Right lobe of liver (tissue), 4 donors: ENCODE results near the gene RBM45.

Experiments
- POLR2A ChIP-seq: fragments of 450-650 bp; IDR thresholded peaks from one replicate; pipeline ENCODE4 v1.6.1; 2017; ENCODE audit warnings: antibody characterized with exemption, mild to moderate bottlenecking
- TF ChIP-seq, protein P1 (sequence below), 4 donors: fragments of 200-600 bp in 3 of 4; fragments of 450-650 bp in 1 of 4; IDR thresholded peaks; one replicate each; pipeline versions ENCODE4 v1.5.1 to v1.8.0; 2016 to 2022; ENCODE audit warnings: antibody characterized with exemption in 4 of 4, mild to moderate bottlenecking in 2 of 4
- donor health status: DM: no; HTN: no; CAD: no.
- donor health status: DM: no; HTN: no; CAD: no.
- donor health status: DM: no; HTN: yes; CAD: no.

DNA sequence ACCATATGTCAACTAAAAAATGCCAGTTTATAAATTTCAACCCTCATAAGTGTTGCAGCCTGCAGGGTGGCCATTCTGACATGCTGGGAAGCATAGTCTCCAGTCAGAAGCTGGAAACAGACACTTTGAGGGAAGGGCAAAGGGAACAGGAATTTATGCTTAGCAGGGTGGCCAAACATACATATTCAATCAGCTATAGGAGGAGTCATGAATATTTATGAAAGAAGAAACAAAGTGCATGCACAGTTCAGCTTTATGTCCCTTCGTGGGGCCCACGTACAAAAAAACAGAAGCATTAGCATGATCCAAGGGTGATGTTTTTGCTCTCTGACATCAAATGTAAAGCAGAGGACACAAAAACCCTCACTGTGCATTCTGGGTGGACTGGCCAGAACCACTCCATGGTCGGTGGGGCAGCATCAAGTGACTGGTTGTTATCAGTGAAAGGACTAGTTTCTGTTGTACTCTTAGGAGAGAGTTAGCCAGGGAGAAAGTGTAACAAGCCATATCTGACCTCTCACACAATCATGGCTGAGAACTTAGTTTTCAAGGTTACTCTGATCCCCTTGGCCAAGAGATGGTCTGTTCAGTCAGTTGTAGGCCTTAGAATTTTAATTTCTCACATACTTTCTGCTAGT, 29.7 kb upstream of the RBM45 start:
- TF ChIP-seq, protein P1, sequence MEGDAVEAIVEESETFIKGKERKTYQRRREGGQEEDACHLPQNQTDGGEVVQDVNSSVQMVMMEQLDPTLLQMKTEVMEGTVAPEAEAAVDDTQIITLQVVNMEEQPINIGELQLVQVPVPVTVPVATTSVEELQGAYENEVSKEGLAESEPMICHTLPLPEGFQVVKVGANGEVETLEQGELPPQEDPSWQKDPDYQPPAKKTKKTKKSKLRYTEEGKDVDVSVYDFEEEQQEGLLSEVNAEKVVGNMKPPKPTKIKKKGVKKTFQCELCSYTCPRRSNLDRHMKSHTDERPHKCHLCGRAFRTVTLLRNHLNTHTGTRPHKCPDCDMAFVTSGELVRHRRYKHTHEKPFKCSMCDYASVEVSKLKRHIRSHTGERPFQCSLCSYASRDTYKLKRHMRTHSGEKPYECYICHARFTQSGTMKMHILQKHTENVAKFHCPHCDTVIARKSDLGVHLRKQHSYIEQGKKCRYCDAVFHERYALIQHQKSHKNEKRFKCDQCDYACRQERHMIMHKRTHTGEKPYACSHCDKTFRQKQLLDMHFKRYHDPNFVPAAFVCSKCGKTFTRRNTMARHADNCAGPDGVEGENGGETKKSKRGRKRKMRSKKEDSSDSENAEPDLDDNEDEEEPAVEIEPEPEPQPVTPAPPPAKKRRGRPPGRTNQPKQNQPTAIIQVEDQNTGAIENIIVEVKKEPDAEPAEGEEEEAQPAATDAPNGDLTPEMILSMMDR (IDR thresholded peaks at IDR 0.05): no peak
- no peak for TF ChIP-seq POLR2A
